PC-3 (cell line): ENCODE measurements around the gene ADAMTSL3. TPM values are rescaled to one million over a fixed set of nuclear protein-coding genes. Genes with fewer than 3 reads are reported as not detected.

Experiments used
- ATAC-seq: fragments of 200-7000 bp; cut with Tn5 transposase; 2 replicates; pipeline ENCODE4 v1.9.1; 2020; ENCODE audit warnings: mild to moderate bottlenecking, moderate library complexity
- BruUV-seq: library from RNA; stranded (reverse); fragments of 400-500 nt; replicated peaks from 2 replicates; lab custom pipeline; 2021; lab: Mats Ljungman, UMichigan
- CTCF ChIA-PET: fragments of 300-600 bp; sonication (Branson Sonifier 250); formaldehyde crosslinking; loops from one replicate; lab custom pipeline; 2022; ENCODE audit warnings: antibody characterized with exemption; lab: Charles Lee
- POLR2A ChIA-PET: fragments of 300-600 bp; sonication (Branson Sonifier 250); formaldehyde crosslinking; loops from one replicate; lab custom pipeline; 2022; ENCODE audit warnings: antibody characterized with exemption; ENCODE audit not compliant: unreplicated experiment; lab: Charles Lee
- DNase-seq: peaks from one replicate; pipeline ENCODE4 v3.0.0-alpha.2; 2015
- H2AFZ ChIP-seq: fragments of 300-600 bp; sonication (generic); 2 replicates; pipeline ENCODE4 v1.6.0; 2016; ENCODE audit warnings: antibody characterized with exemption, low read length
- H3F3A ChIP-seq: fragments of 300-600 bp; sonication (generic); one replicate; pipeline ENCODE4 v1.6.0; 2017; ENCODE audit warnings: antibody characterized with exemption, low read length, control low read depth, mild to moderate bottlenecking; ENCODE audit not compliant: unreplicated experiment
- H3K27ac ChIP-seq: fragments of 300-600 bp; sonication (generic); 2 replicates; pipeline ENCODE4 v1.5.1; 2016; ENCODE audit warnings: mild to moderate bottlenecking, low read length
- H3K27me3 ChIP-seq: fragments of 300-600 bp; sonication (generic); 2 replicates; pipeline ENCODE4 v1.6.1; 2016; ENCODE audit warnings: low read length, mixed read lengths
- H3K36me3 ChIP-seq: fragments of 300-600 bp; sonication (generic); 2 replicates; pipeline ENCODE4 v1.6.1; 2016; ENCODE audit warnings: low read depth, mixed run types, low read length, mixed read lengths
- H3K4me1 ChIP-seq: fragments of 300-600 bp; sonication (generic); 2 replicates; pipeline ENCODE4 v1.5.1; 2016; ENCODE audit warnings: low read length; ENCODE audit not compliant: insufficient read depth
- H3K4me2 ChIP-seq: fragments of 300-600 bp; sonication (generic); 2 replicates; pipeline ENCODE4 v1.6.0; 2016; ENCODE audit warnings: low read length
- H3K4me3 ChIP-seq: fragments of 300-600 bp; sonication (generic); 2 replicates; pipeline ENCODE4 v1.5.1; 2016; ENCODE audit warnings: mild to moderate bottlenecking, low read length, mixed read lengths
- H3K79me2 ChIP-seq: fragments of 300-600 bp; sonication (generic); 2 replicates; pipeline ENCODE4 v1.6.1; 2017; ENCODE audit warnings: low read length, mixed read lengths
- H3K9ac ChIP-seq: fragments of 300-600 bp; sonication (generic); 2 replicates; pipeline ENCODE4 v1.6.0; 2016; ENCODE audit warnings: mild to moderate bottlenecking, low read length
- H3K9me2 ChIP-seq: fragments of 300-600 bp; sonication (generic); replicated peaks from 2 replicates; pipeline ENCODE4 v1.6.1; 2016; ENCODE audit warnings: mixed run types, low read length, mixed read lengths
- H3K9me3 ChIP-seq: fragments of 300-600 bp; sonication (generic); 2 replicates; pipeline ENCODE4 v1.6.1; 2016; ENCODE audit warnings: low read length, mixed read lengths
- H4K20me1 ChIP-seq: fragments of 300-600 bp; sonication (generic); 2 replicates; pipeline ENCODE4 v1.6.1; 2016; ENCODE audit warnings: low read length, mixed read lengths
- CTCF ChIP-seq: fragments of 300-600 bp; sonication (generic); conservative IDR thresholded peaks from 2 replicates; pipeline ENCODE4 v1.5.1; 2017; ENCODE audit warnings: antibody characterized with exemption, low read depth, mild to moderate bottlenecking, low read length
- EZH2 ChIP-seq: fragments of 300-600 bp; sonication (generic); IDR thresholded peaks from one replicate; pipeline ENCODE4 v1.6.1; 2017; ENCODE audit warnings: antibody characterized with exemption, mild to moderate bottlenecking, low read length; ENCODE audit not compliant: unreplicated experiment
- EZH2phosphoT487 ChIP-seq: fragments of 300-600 bp; sonication (generic); IDR thresholded peaks from 2 replicates; pipeline ENCODE4 v1.6.1; 2018; ENCODE audit warnings: mild to moderate bottlenecking, antibody characterized with exemption, low read length, borderline replicate concordance
- intact Hi-C: fragments of 100-400 bp; cut with micrococcal nuclease; formaldehyde crosslinking; loops from 2 replicates; pipeline ENCODE4 v1.9.0; 2023
- total RNA-seq: library from RNA; depleted of rRNA; stranded (reverse); fragments of >200 nt; gene quantifications from 2 replicates; pipeline ENCODE4 v1.2.3, GENCODE V29; 2014

ADAMTSL3 gene
- total RNA-seq, 1 experiment from 2014 or later, result 7.9 TPM

GRCh38 chr15:83998486-83998885 lies 344.6 kb downstream of the ADAMTSL3 start:
- Histone ChIP-seq H4K20me1 (no peaks in the 10 kb centered on the region), H3K9ac (no peak overlapping the region), H3K27me3 (no peaks in the 10 kb centered on the region), H3K79me2 (no peaks in the 10 kb centered on the region), H3K27ac (peak overlapping the region; percentile 69), H3F3A (no peaks in the 10 kb centered on the region), H3K4me3 (no peak overlapping the region), H3K36me3 (no peaks in the 10 kb centered on the region), H3K4me1 (peaks cover 28% of the 10 kb centered on the region), H2AFZ (no peak overlapping the region), H3K4me2 (no peak overlapping the region), H3K9me3 (no peaks in the 10 kb centered on the region), H3K9me2 (no peaks in the 10 kb centered on the region)
- DNase-seq (peak; percentile 56), ATAC-seq (peak; percentile 22; the same call in 1 of the 2 replicates)
- no TSS peak for BruUV-seq
- CTCF ChIA-PET, result no interaction called here
- POLR2A ChIA-PET, result no interaction called here
- intact Hi-C loops, result no loop called here
- TF ChIP-seq CTCF (no peak), EZH2phosphoT487 (no peak), EZH2 (no peak)

- Histone ChIP-seq H3K36me3 (no peaks in the 10 kb centered on the region), H3K79me2 (no peaks in the 10 kb centered on the region), H4K20me1 (no peaks in the 10 kb centered on the region), H2AFZ (no peak overlapping the region), H3K9ac (no peak overlapping the region; the same call in 1 of the 2 replicates), H3K27me3 (no peaks in the 10 kb centered on the region), H3K4me2 (peak overlapping the region; percentile 26), H3F3A (no peaks in the 10 kb centered on the region), H3K9me3 (no peaks in the 10 kb centered on the region), H3K9me2 (no peaks in the 10 kb centered on the region), H3K27ac (peak overlapping the region; percentile 69), H3K4me1 (peaks cover 28% of the 10 kb centered on the region), H3K4me3 (no peak overlapping the region)
- DNase-seq (peak; percentile 72), ATAC-seq (no peak)
- BruUV-seq, result no TSS peak
- ChIA-PET POLR2A (no interaction called here), CTCF (no interaction called here)
- intact Hi-C loops, result no loop called here
- no peak for TF ChIP-seq EZH2
- no peak for TF ChIP-seq CTCF
- no peak for TF ChIP-seq EZH2phosphoT487
These were observed 345.6 kb downstream of the ADAMTSL3 start for GRCh38 chr15:83999396-84000135.

GRCh38 chr15:84001037-84001436 lies 347.1 kb downstream of the ADAMTSL3 start:
- Histone ChIP-seq H3K9me2 (no peaks in the 10 kb centered on the region), H3K27ac (no peak overlapping the region), H2AFZ (no peak overlapping the region), H3F3A (no peaks in the 10 kb centered on the region), H3K4me2 (no peak overlapping the region), H3K4me3 (no peak overlapping the region), H3K9me3 (no peaks in the 10 kb centered on the region), H4K20me1 (no peaks in the 10 kb centered on the region), H3K27me3 (no peaks in the 10 kb centered on the region), H3K4me1 (peaks cover 28% of the 10 kb centered on the region), H3K9ac (no peak overlapping the region), H3K36me3 (no peaks in the 10 kb centered on the region), H3K79me2 (no peaks in the 10 kb centered on the region)
- TF ChIP-seq EZH2 (no peak), CTCF (no peak), EZH2phosphoT487 (no peak)
- DNase-seq (no peak), ATAC-seq (no peak)
- POLR2A ChIA-PET, result interaction anchor here (0.5 kb wide), 1 partner anchor 1183 kb away, joined by 3 read pairs; no protein-coding TSS in a partner anchor
- CTCF ChIA-PET, result no interaction called here
- intact Hi-C loops, result no loop called here
- BruUV-seq, result no TSS peak
